GM21825 (cell line): Measurements from ENCODE around the gene KCTD18.

Experiments
- ATAC-seq: cut with Tn5 transposase; IDR thresholded peaks from one replicate; pipeline ENCODE4 v1.9.1; 2021; ENCODE audit warnings: mild to moderate bottlenecking, moderate library complexity; ENCODE audit not compliant: unreplicated experiment

Gene KCTD18

GRCh38 chr2:200456567-200456966 lies 53.3 kb downstream of the KCTD18 start:
- ATAC-seq, result no peak

- ATAC-seq, result peak; percentile 73
Observed at GRCh38 chr2:200455958-200456421, 53.9 kb downstream of the KCTD18 start.

GRCh38 chr2:200454927-200455801 lies 54.7 kb downstream of the KCTD18 start:
- peak; percentile 66 for ATAC-seq

- ATAC-seq, result no peak
Observed at GRCh38 chr2:200453853-200454534, 55.9 kb downstream of the KCTD18 start.

GRCh38 chr2:200453142-200453852 lies 56.6 kb downstream of the KCTD18 start:
- ATAC-seq, result no peak

- no peak for ATAC-seq
Observed at GRCh38 chr2:200452377-200452776, 57.5 kb downstream of the KCTD18 start.

GRCh38 chr2:200451511-200451910 lies 58.4 kb downstream of the KCTD18 start:
- no peak for ATAC-seq

GRCh38 chr2:200450288-200450687 lies 59.6 kb downstream of the KCTD18 start:
- no peak for ATAC-seq

- ATAC-seq, result peak; percentile 55
Observed at GRCh38 chr2:200449149-200449548, 60.7 kb downstream of the KCTD18 start.

GRCh38 chr2:200448455-200448854 lies 61.4 kb downstream of the KCTD18 start:
- ATAC-seq, result no peak

GRCh38 chr2:200447139-200447855 lies 62.6 kb downstream of the KCTD18 start:
- ATAC-seq, result no peak

GRCh38 chr2:200446612-200447011 lies 63.3 kb downstream of the KCTD18 start:
- no peak for ATAC-seq

- ATAC-seq, result no peak
Observed at GRCh38 chr2:200445284-200445683, 64.6 kb downstream of the KCTD18 start.

GRCh38 chr2:200444530-200444929 lies 65.3 kb downstream of the KCTD18 start:
- ATAC-seq, result no peak

- no peak for ATAC-seq
Observed at GRCh38 chr2:200443916-200444315, 66.0 kb downstream of the KCTD18 start.

GRCh38 chr2:200443376-200443775 lies 66.5 kb downstream of the KCTD18 start:
- no peak for ATAC-seq

- no peak for ATAC-seq
Observed at GRCh38 chr2:200442471-200442870, 67.4 kb downstream of the KCTD18 start.

GRCh38 chr2:200439981-200440380 lies 69.9 kb downstream of the KCTD18 start:
- no peak for ATAC-seq
